Esophagus muscularis mucosa (tissue), 4 donors: ENCODE data around the gene LPCAT1. TPM values are rescaled to one million over a fixed set of nuclear protein-coding genes. Genes with fewer than 3 reads are reported as not detected.

Experiments used
- DNase-seq: peaks from one replicate; pipeline ENCODE4 v3.0.0-alpha.2; 2017; ENCODE audit errors: extremely low spot score
- H3K27ac ChIP-seq, 4 donors: fragments of 200-600 bp; sonication (generic); replicated peaks in 1 of 4; 1 replicate in 3 of 4; 2 replicates in 1 of 4; pipeline ENCODE4 v1.5.1; 2016 to 2019; ENCODE audit warnings: mild to moderate bottlenecking in 1 of 4
- H3K27me3 ChIP-seq, 4 donors: fragments of 200-600 bp; sonication (generic); one replicate each; pipeline versions ENCODE4 v1.5.1 to v1.6.0; 2016 to 2019
- H3K36me3 ChIP-seq, 4 donors: fragments of 200-600 bp; sonication (generic); one replicate each; pipeline ENCODE4 v1.5.1; 2016 to 2019
- H3K4me1 ChIP-seq, 4 donors: fragments of 200-600 bp; sonication (generic); one replicate each; pipeline ENCODE4 v1.5.1; 2016 to 2019
- H3K4me3 ChIP-seq, 4 donors: fragments of 200-600 bp; sonication (generic); 1 replicate in 2 of 4; 2 replicates in 2 of 4; pipeline ENCODE4 v1.5.1; 2016 to 2019; ENCODE audit warnings: mild to moderate bottlenecking in 4 of 4, moderate library complexity in 1 of 4
- H3K9me3 ChIP-seq, 4 donors: fragments of 200-600 bp; sonication (generic); 1 replicate in 3 of 4; 2 replicates in 1 of 4; pipeline ENCODE4 v1.5.1; 2016 to 2019
- CTCF ChIP-seq, 3 experiments: fragments of 200-600 bp in 2 of 3; fragments of 450-650 bp in 1 of 3; sonication (generic) in 2 of 3; IDR thresholded peaks; one replicate each; pipeline ENCODE4 v1.5.1; 2017 to 2019; ENCODE audit warnings: antibody characterized with exemption in 3 of 3, mild to moderate bottlenecking in 2 of 3, moderate library complexity in 1 of 3
- EP300 ChIP-seq: sonication (generic); formaldehyde crosslinking; IDR thresholded peaks from one replicate; pipeline ENCODE4 v1.6.1; 2017; ENCODE audit warnings: antibody characterized with exemption
- POLR2A ChIP-seq: fragments of 450-650 bp; IDR thresholded peaks from one replicate; pipeline ENCODE4 v1.6.1; 2017; ENCODE audit warnings: antibody characterized with exemption, moderate library complexity, mild to moderate bottlenecking, low read depth
- POLR2AphosphoS5 ChIP-seq, 2 donors: sonication (generic); formaldehyde crosslinking; IDR thresholded peaks; one replicate each; pipeline ENCODE4 v1.6.1; 2017; ENCODE audit warnings: antibody characterized with exemption in 2 of 2
- WGBS: methylation state at CpG from one replicate; pipeline ENCODE4 v1.1.5; 2018; 5-methylcytosine and 5-hydroxymethylcytosine counted together
- intact Hi-C: fragments of 100-400 bp; cut with DNase I; formaldehyde crosslinking; loops from one replicate; pipeline ENCODE4 v1.15.1; 2023
- total RNA-seq, 4 donors: library from RNA; depleted of rRNA; stranded (reverse); fragments of >200 nt; gene quantifications; one replicate each; pipeline versions ENCODE4 v1.1.0 to v1.2.1, GENCODE V29; 2016

LPCAT1 gene
- total RNA-seq, 4 donors from 2014 or later: 22.5 to 51.7 (median 35.0) TPM

DNA sequence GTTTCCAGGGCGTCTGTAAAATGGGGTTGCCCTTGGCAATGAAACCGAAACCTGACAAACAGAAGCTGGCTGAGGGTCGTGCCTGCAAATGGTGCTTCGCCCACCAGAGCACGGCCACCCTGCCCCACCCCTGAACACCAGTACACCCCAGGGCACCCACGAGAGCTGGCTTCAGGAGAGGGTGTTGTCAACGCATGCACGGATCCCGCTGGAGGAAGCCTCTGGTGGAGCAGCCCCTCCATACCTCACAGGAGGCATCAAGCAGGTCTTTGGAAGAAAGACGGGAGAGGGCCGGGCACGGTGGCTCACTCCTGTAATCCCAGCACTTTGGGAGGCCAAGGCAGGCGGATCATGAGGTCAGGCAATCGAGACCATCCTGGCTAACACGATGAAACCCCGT lies 87.1 kb downstream of the LPCAT1 start:
- intact Hi-C loops: no loop called here
- Histone ChIP-seq H3K4me1 (no peaks in the 10 kb centered on the region), H3K4me3 (no peak overlapping the region), H3K9me3 (peaks cover 0 to 9% (median 4%) of the 10 kb centered on the region in 4 donors), H3K27ac (no peak overlapping the region), H3K27me3 (peaks cover 0 to 57% (median 3%) of the 10 kb centered on the region in 4 donors), H3K36me3 (no peaks in the 10 kb centered on the region)
- no peak for DNase-seq
- 91% methylated on average over 16 of the region's 16 CpGs for WGBS
- TF ChIP-seq POLR2AphosphoS5 (IDR thresholded peaks at IDR 0.05) (no peak), POLR2A (no peak), EP300 (no peak), CTCF (IDR thresholded peaks at IDR 0.05) (no peak)

- intact Hi-C loops: no loop called here
- H3K4me3 ChIP-seq: no peak overlapping the region
- peaks cover 0 to 51% (median 0%) of the 10 kb centered on the region in 4 donors for H3K27me3 ChIP-seq
- 83% methylated on average over 9 of the region's 10 CpGs for WGBS
- no peak for DNase-seq
- no peaks in the 10 kb centered on the region for H3K4me1 ChIP-seq
- no peak overlapping the region for H3K27ac ChIP-seq
- H3K36me3 ChIP-seq: no peaks in the 10 kb centered on the region
- TF ChIP-seq POLR2A (no peak), POLR2AphosphoS5 (IDR thresholded peaks at IDR 0.05) (no peak), CTCF (IDR thresholded peaks at IDR 0.05) (no peak), EP300 (no peak)
- peaks cover 0 to 9% (median 5%) of the 10 kb centered on the region in 4 donors for H3K9me3 ChIP-seq
These were observed 87.7 kb downstream of the LPCAT1 start for GRCh38 chr5:1436036-1436435.

DNA sequence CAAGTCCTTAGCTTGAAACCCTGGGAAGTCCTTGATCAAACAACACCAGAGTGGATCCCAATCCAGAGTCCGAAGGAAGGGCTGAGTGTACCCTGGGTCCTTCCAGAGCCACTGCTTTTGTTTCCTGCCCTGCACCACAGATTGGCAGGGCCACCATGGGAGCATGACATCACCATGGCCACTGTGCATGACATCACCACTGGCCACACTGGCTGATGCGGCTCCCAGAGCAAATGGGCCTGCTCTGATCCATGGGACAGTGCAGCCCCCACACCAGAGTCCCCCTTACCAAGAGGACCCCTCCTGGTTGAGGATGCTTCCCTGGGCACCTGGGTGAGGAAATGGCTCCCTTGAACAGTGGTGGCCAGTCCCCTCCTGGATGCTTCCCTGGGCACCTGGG lies 88.4 kb downstream of the LPCAT1 start:
- TF ChIP-seq POLR2A (no peak), EP300 (no peak), POLR2AphosphoS5 (IDR thresholded peaks at IDR 0.05) (no peak), CTCF (IDR thresholded peaks at IDR 0.05) (no peak)
- Histone ChIP-seq H3K4me3 (no peak overlapping the region), H3K36me3 (no peaks in the 10 kb centered on the region), H3K4me1 (no peaks in the 10 kb centered on the region), H3K27me3 (peaks cover 0 to 44% (median 0%) of the 10 kb centered on the region in 4 donors), H3K27ac (no peak overlapping the region), H3K9me3 (peaks cover 0 to 5% (median 1%) of the 10 kb centered on the region in 4 donors)
- WGBS: 100% methylated on average over 1 of the region's 2 CpGs
- DNase-seq: no peak
- intact Hi-C loops: no loop called here

DNA sequence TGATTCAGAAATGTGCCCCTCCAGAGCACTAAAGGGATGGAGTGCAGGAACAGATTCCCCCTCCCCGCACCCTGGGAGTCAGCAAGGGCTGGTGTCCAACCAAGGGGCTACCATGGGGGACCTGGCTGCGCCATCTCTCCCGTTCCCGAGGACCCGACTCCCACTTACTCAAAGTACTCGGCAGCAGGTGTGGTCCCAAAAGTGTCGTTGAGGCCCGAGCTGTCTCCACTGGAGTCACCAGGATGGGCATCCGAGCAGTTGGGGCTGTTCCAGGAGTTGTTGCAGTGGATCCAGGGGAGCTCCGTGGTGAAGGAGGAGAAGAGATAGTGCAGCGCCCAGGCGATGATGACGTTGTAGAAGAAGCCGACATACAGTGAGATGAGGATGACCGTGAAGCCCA lies 91.5 kb downstream of the LPCAT1 start:
- intact Hi-C loops: no loop called here
- TF ChIP-seq CTCF (IDR thresholded peaks at IDR 0.05): no peak
- WGBS: 94% methylated on average over 13 of the region's 15 CpGs
- H3K4me1 ChIP-seq: no peaks in the 10 kb centered on the region
- H3K27ac ChIP-seq: no peak overlapping the region
- peaks cover 0 to 13% (median 0%) of the 10 kb centered on the region in 4 donors for H3K27me3 ChIP-seq
- H3K9me3 ChIP-seq: peaks cover 0 to 35% (median 29%) of the 10 kb centered on the region in 4 donors
- no peak for DNase-seq
- no peak overlapping the region for H3K4me3 ChIP-seq
- no peaks in the 10 kb centered on the region for H3K36me3 ChIP-seq

DNA sequence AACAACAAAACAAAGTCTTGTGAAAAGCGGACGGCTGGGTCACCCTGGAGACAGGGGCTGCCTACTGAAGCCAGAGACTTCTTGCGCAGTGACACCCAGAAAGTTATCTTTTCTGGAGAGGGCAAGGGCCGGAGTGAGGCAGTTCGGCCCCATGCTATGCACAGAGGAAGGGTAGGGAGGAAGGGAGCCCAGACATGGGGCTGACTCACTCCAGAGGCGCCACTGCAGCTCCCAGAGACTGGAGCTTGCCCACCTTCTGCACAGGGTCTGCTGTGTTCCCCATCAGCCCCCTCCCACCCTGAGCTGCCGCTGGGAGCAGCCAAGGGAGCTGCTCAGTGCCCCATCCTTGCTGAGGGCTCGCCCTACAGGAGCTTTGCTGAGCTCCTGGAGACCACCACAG lies 91.9 kb downstream of the LPCAT1 start:
- no peak for DNase-seq
- no peaks in the 10 kb centered on the region for H3K36me3 ChIP-seq
- no peak overlapping the region for H3K27ac ChIP-seq
- no peak overlapping the region for H3K4me3 ChIP-seq
- peaks cover 0 to 39% (median 33%) of the 10 kb centered on the region in 4 donors for H3K9me3 ChIP-seq
- H3K4me1 ChIP-seq: no peaks in the 10 kb centered on the region
- WGBS: 90% methylated on average over 7 of the region's 8 CpGs
- intact Hi-C loops: no loop called here
- TF ChIP-seq POLR2AphosphoS5 (IDR thresholded peaks at IDR 0.05) (no peak), CTCF (IDR thresholded peaks at IDR 0.05) (no peak), POLR2A (no peak), EP300 (no peak)
- peaks cover 0 to 9% (median 0%) of the 10 kb centered on the region in 4 donors for H3K27me3 ChIP-seq
